Esophagus squamous epithelium (tissue), 4 donors: ENCODE data around the gene ARHGEF18.

Experiments used
- CTCF ChIP-seq, 6 experiments: fragments of 450-650 bp in 4 of 6; fragments of 200-600 bp in 2 of 6; sonication (generic) in 2 of 6; IDR thresholded peaks; one replicate each; pipeline ENCODE4 v1.5.1; 2016 to 2019; ENCODE audit warnings: antibody characterized with exemption in 6 of 6, mild to moderate bottlenecking in 4 of 6, moderate library complexity in 4 of 6
- POLR2A ChIP-seq, 4 donors: fragments of 450-650 bp; IDR thresholded peaks; one replicate each; pipeline ENCODE4 v1.6.1; 2017; ENCODE audit warnings: antibody characterized with exemption in 4 of 4, mild to moderate bottlenecking in 4 of 4, moderate library complexity in 3 of 4

- TF ChIP-seq CTCF (IDR thresholded peaks at IDR 0.05) (no peak), POLR2A (IDR thresholded peaks at IDR 0.05) (no peak)
Observed at GRCh38 chr19:7349231-7349591, 474 bp downstream of the ARHGEF18 start.
